WI38 (cell line): ENCODE data around the gene ELMOD1.
A peak's percentile ranks its signal among the peaks of the same experiment; 100 is the strongest.

Source experiments
- H3K4me3 ChIP-seq: 2 replicates; pipeline ENCODE4 v1.5.1; 2011; ENCODE audit warnings: low read depth, mild to moderate bottlenecking, control low read depth, low read length
- CTCF ChIP-seq: IDR thresholded peaks from 2 replicates; pipeline ENCODE4 v1.5.1; 2012; ENCODE audit warnings: low read depth, mild to moderate bottlenecking, control low read depth, low read length

The ELMOD1 gene

GRCh38 chr11:107590460-107591377 is at the start of gene ELMOD1:
Gene ELMOD1, plus strand, starts transcription at chr11:107591147. Its CDS starts 27,043 bp downstream, at chr11:107618190.
- TF ChIP-seq CTCF = no peak
- H3K4me3 ChIP-seq = peak within 1 kb of the TSS; percentile 74

GRCh38 chr11:107545101-107545514 is 45.8 kb upstream of the ELMOD1 start:
- no peak overlapping the region for H3K4me3 ChIP-seq
- TF ChIP-seq CTCF = no peak

- no peak for TF ChIP-seq CTCF
- no peak overlapping the region for H3K4me3 ChIP-seq
These were observed 43.0 kb upstream of the ELMOD1 start for GRCh38 chr11:107547961-107548360.

GRCh38 chr11:107549253-107549953 is 41.5 kb upstream of the ELMOD1 start:
- H3K4me3 ChIP-seq = no peak overlapping the region
- peak; percentile 72 for TF ChIP-seq CTCF

- no peak overlapping the region for H3K4me3 ChIP-seq
- TF ChIP-seq CTCF = no peak
These were observed 41.0 kb upstream of the ELMOD1 start for GRCh38 chr11:107549954-107550285.

- H3K4me3 ChIP-seq = no peak overlapping the region
- no peak for TF ChIP-seq CTCF
These were observed 40.6 kb upstream of the ELMOD1 start for GRCh38 chr11:107550304-107550703.

- no peak for TF ChIP-seq CTCF
- no peak overlapping the region for H3K4me3 ChIP-seq
These were observed 29.3 kb upstream of the ELMOD1 start for GRCh38 chr11:107561688-107562087.
